ENCODE data around the gene DHRSX.
"Not testable (repeated sequence)": the region's sequence is repeated elsewhere in the genome, so short reads cannot be mapped to it uniquely, and the experiment has no call there.

Gene DHRSX

GRCh38 chrX:2299871-2300270, 200.9 kb downstream of the DHRSX start:
- DNase-seq: no peak

GRCh38 chrX:2286731-2287130, 214.0 kb downstream of the DHRSX start:
- DNase-seq: no peak

- DNase-seq: no peak
These were observed 216.2 kb downstream of the DHRSX start for GRCh38 chrX:2284601-2285000.

GRCh38 chrX:2284133-2284532, 216.6 kb downstream of the DHRSX start:
- DNase-seq: no peak

GRCh38 chrX:2283111-2283859, 217.5 kb downstream of the DHRSX start:
- DNase-seq: no peak

- no peak for DNase-seq
These were observed 218.2 kb downstream of the DHRSX start for GRCh38 chrX:2282490-2283090.

GRCh38 chrX:2272337-2272736, 228.4 kb downstream of the DHRSX start:
- DNase-seq: no peak

GRCh38 chrX:2271595-2271994, 229.2 kb downstream of the DHRSX start:
- not testable (repeated sequence) for DNase-seq

GRCh38 chrX:2270783-2271182, 230.0 kb downstream of the DHRSX start:
- DNase-seq: not testable (repeated sequence)

GRCh38 chrX:2267890-2268289, 232.9 kb downstream of the DHRSX start:
- DNase-seq: no peak

GRCh38 chrX:2266445-2267349, 234.1 kb downstream of the DHRSX start:
- DNase-seq: no peak

GRCh38 chrX:2265658-2266444, 234.9 kb downstream of the DHRSX start:
- DNase-seq: not testable (repeated sequence)

- no peak for DNase-seq
These were observed 236.4 kb downstream of the DHRSX start for GRCh38 chrX:2264179-2265030.

- DNase-seq: no peak
These were observed 237.6 kb downstream of the DHRSX start for GRCh38 chrX:2263203-2263602.

- DNase-seq: no peak
These were observed 238.1 kb downstream of the DHRSX start for GRCh38 chrX:2262668-2263055.

- DNase-seq: no peak
These were observed 238.7 kb downstream of the DHRSX start for GRCh38 chrX:2261831-2262667.

GRCh38 chrX:2252331-2253065, 248.3 kb downstream of the DHRSX start:
- no peak for DNase-seq

GRCh38 chrX:2251211-2251610, 249.6 kb downstream of the DHRSX start:
- no peak for DNase-seq

- no peak for DNase-seq
These were observed 256.8 kb downstream of the DHRSX start for GRCh38 chrX:2243913-2244460.

- DNase-seq: no peak
These were observed 257.8 kb downstream of the DHRSX start for GRCh38 chrX:2242980-2243379.
